PFSK-1 (cell line): ENCODE data around the gene KCNQ4.

ENCODE experiments used
- POLR2AphosphoS5 ChIP-seq: IDR thresholded peaks from 2 replicates; pipeline ENCODE4 v1.6.1; 2012; ENCODE audit warnings: low read depth, mild to moderate bottlenecking, control low read depth, low read length, moderate library complexity
- SIN3A ChIP-seq: IDR thresholded peaks from 2 replicates; pipeline ENCODE4 v1.6.1; 2012; ENCODE audit warnings: mild to moderate bottlenecking, low read length, moderate library complexity, borderline replicate concordance; ENCODE audit not compliant: insufficient read depth

- TF ChIP-seq POLR2AphosphoS5 (no peak), SIN3A (no peak)
Measured at GRCh38 chr1:40774266-40774998, 9.2 kb upstream of the KCNQ4 start.
